ENCODE measurements around the gene MYH13.

The MYH13 gene

DNA sequence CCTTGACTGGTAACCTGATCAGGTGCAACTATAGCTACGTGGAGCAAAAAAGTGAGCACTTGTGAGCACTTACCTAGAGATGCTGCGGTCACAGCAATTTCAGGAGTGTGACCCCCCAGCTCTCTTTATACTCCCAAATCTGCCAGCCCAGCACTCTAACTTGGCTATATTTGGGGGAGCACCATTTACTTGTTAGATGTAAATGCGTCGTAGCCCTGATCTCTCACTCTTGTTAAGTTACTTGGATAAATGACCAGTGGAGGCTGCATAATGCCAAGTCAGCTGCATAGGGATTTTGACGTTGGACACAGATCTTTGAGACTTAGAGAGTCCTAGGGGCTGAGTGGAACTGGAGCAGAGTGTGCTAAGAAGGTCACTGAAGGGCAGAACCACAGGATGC lies at the start of gene MYH13:
Gene MYH13 (minus strand): TSS at position 101 of the 400 bp plus-strand sequence. CDS start 8,476 bp downstream, outside the sequence.
- DNase-seq (ENCODE audit: low spot score) = no peak

GRCh38 chr17:10421900-10422542 lies 49.2 kb upstream of the MYH13 start, which contains the start of gene MYH8:
Gene MYH8, minus strand, starts transcription at chr17:10421950. Its CDS starts 1,723 bp downstream, at chr17:10420227.
- DNase-seq (ENCODE audit: low spot score) = no peak

GRCh38 chr17:10421211-10421610 lies 48.4 kb upstream of the MYH13 start:
- no peak for DNase-seq (ENCODE audit: low spot score)

GRCh38 chr17:10420811-10421210 lies 48.0 kb upstream of the MYH13 start:
- DNase-seq (ENCODE audit: low spot score) = no peak

DNA sequence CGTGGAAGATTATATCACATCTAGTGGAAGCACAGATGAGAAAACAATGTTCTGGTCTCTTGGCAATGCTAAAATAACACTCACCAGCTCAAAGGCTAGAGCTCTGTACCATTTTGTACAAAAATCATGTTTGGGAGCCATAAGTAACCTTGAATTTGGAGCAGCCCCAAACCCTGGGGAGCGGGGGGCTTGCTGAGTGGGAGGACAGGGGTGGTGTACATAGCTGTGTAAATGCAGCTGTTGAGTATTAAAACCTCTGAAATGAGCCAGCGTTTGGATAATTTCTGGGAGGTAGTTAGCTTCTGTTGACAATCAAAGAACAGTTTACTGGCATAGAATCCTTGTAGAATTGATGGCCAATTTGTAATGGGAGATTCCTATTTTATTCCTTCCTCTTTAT lies 44.6 kb upstream of the MYH13 start:
- no peak for DNase-seq (ENCODE audit: low spot score)

GRCh38 chr17:10415161-10415560 lies 42.4 kb upstream of the MYH13 start:
- no peak for DNase-seq (ENCODE audit: low spot score)

- DNase-seq (ENCODE audit: low spot score) = no peak
Measured at GRCh38 chr17:10403589-10403988, 30.8 kb upstream of the MYH13 start.

DNA sequence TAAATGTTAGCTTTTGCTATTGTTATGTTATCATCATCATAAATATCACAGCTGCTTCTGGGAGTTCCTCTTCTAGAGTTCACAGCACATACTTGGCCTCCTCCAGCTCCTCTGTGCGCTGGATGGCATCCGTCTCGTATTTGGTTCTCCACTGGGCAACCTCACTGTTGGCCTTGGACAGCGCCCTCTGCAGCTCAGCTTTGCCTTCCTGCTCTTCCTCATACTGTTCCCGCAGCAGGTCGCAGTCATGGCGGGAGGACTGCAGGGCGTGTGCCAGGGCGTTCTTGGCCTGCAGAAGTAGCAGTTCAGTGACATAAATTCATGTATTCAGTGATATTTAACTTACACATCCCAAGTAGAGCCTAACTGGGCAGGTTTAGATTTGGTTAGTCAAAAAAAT lies 25.5 kb upstream of the MYH13 start:
- no peak for DNase-seq (ENCODE audit: low spot score)

GRCh38 chr17:10396524-10397163 lies 23.8 kb upstream of the MYH13 start:
- no peak for DNase-seq (ENCODE audit: low spot score)

DNA sequence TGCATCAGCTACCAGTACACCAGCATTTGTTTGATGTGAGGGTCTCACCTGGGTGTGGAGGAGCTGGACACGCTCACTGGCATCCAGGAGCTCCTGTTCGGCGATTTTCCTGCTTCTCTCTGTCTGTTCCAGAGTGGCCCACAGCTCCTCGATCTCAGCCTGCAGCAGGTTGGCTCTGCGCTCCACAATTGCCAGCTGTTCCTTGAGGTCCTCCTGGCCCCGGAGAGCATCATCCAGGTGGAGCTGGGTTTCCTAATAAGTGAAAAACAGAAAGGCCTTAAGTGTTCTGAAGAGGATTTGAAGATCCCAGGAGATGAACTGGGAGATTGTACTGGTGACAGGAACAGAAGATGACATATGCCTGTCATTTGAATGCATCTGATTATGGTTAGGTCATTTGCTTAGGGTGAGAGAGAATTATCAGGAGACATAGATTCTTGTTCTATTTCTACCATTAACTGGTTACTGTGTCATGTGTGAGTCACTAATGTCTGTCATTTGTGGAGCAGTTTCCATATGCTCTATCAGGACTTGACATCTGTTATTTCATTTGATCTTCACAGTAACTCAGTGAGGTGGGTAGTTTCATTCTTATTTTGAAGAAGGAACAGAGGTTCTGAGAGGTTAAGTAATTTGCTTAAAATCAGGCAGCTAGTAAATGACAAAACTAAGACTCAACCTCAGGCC lies 21.5 kb upstream of the MYH13 start:
- no peak for DNase-seq (ENCODE audit: low spot score)

GRCh38 chr17:10392880-10393279 lies 20.1 kb upstream of the MYH13 start:
- no peak for DNase-seq (ENCODE audit: low spot score)

DNA sequence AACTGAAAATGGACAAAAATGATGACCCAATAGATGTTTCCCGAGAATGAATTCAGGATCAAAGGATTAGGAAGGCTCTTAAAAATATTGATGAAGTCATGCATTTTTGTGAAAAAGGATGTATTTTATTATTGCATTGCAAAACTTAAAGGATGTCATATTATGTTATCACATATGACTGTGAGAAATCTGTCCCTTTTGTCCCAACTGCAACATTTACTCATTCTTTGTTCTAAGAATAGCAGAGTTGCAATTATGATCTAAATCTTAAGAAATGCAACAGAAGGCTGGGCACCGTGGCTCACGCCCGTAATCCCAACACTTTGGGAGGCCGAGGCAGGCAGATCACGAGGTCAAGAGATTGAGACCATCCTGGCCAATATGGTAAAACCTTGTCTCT lies 13.1 kb upstream of the MYH13 start:
- no peak for DNase-seq (ENCODE audit: low spot score)

DNA sequence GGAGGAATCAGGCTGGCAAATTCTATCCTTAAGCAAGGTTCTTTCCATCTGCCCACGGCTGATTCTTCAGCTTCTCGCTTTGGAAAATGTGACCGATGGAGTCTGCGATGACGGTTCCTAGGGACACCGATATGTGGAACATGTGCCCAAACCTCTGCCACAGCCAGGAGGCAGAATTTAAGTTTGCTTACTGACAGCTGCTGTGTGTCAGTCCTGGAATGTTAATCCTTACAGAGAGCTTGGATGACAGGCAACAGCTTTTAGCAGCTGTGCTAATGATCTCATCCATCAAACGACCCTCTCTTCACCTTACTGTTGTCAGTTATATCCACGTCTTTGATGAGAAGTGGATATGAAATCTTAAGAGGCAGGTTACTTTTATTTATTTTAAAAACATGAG lies 11.4 kb upstream of the MYH13 start:
- no peak for DNase-seq (ENCODE audit: low spot score)

GRCh38 chr17:10380631-10381408 lies 8.0 kb upstream of the MYH13 start:
- no peak for DNase-seq (ENCODE audit: low spot score)

DNA sequence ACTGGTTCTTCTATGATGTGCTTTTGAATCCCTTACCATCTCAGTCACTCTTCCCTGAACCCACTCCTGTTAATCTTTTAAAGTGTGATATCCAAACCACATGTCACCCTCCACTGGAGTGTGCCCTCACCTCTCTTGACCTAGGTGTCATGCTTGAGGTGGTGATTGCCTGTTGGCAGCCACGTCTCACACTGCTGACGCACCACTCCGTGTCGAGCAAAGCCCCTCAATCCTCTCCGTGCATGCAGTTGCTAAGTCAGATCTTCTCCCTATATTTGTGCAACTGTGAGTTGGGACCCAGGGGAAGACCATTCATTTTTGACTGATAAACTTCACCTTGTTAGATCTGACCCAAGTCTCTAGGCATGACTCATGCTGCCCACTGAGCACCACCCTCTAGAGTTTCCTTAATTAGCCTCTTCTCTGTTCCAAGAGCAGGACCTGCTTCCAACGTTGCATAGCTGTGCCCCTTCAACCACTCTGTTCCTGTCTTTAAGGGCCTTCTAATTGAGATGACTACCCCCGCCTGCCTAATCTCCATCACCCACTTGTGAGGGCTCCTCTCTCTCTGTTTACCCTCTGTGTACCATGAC lies 2.7 kb downstream of the MYH13 start:
- DNase-seq (ENCODE audit: low spot score) = no peak

DNA sequence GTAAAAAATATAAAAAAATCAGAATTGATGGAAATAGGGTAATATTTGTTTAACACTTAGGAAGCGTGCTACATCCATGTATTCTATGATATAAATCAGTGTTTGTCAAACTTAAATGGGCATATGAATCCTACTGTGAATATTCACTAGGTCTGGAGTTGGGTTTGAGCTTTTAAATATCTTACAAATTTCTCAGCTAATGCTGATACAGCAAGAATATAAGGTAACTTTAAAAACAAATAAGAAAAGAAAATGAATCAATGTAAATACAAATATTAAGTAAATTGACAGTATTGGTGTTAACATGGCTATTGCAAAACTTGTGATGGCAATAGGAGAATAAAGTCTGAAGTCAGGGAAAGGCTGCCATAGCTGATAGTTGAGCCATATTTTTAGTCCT lies 3.6 kb downstream of the MYH13 start:
- no peak for DNase-seq (ENCODE audit: low spot score)

GRCh38 chr17:10368561-10368960 lies 4.2 kb downstream of the MYH13 start:
- DNase-seq (ENCODE audit: low spot score) = no peak

GRCh38 chr17:10360578-10360977 lies 12.2 kb downstream of the MYH13 start:
- no peak for DNase-seq (ENCODE audit: low spot score)

- no peak for DNase-seq (ENCODE audit: low spot score)
Measured at GRCh38 chr17:10357768-10358167, 15.0 kb downstream of the MYH13 start.

DNA sequence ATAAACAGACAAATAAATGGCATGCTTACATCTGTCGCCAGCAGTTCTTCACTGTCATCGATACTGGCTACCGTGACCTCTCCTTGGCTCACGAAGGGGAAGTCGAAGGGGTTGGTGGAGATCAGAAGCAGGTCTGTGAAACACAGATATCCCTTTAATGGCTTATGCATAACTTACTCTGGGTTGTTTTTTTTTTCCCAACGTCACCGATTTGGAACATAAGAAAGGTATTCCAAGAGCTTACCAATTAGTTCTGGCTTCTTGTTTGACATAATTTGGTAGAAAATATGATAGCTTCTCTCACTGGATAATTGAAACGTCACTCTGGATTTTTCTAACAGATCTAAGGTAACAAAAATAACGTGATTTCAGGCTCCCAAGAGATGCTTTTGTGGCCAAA lies 18.2 kb downstream of the MYH13 start:
- DNase-seq (ENCODE audit: low spot score) = no peak

DNA sequence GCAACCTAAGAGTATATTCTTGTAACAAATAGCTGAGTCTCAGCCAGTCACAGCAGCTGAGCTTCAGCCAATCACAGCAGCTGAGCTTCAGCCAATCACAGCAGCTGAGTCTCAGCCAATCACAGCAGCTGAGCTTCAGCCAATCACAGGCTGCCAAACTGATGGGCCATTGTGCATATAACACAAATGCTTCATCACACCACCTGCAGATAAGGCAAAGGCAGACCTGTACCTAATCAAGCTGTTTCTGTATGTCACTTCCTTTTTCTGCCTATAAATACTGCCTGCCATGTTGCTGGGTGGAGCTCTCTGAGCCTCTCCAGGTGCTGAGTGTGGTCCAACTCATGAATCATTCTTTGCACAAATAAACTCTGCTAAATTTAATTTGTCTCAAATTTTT lies 19.9 kb downstream of the MYH13 start:
- no peak for DNase-seq (ENCODE audit: low spot score)

GRCh38 chr17:10349403-10349802 lies 23.4 kb downstream of the MYH13 start:
- no peak for DNase-seq (ENCODE audit: low spot score)
